ENCODE measurements around the gene VPS45.

VPS45 gene

GRCh38 chr1:150149271-150150132 lies 81.9 kb downstream of the VPS45 start, which contains the start of gene PLEKHO1:
Gene PLEKHO1 (plus strand): TSS chr1:150149916. CDS start chr1:150150258, 342 bp downstream.
- peak within 1 kb of the TSS; percentile 95 to 97 for H3K4me3 Mint-ChIP-seq
- peak within 1 kb of the TSS; percentile 97 for H3K27ac Mint-ChIP-seq
- peaks cover 31% of the 10 kb centered on the region for H3K36me3 Mint-ChIP-seq (ENCODE audit: insufficient read depth)
- ATAC-seq (replicated peaks) (peak; percentile 72), DNase-seq (peak; percentile 57 to 63 (median 63))
- no peaks in the 10 kb centered on the region for H3K27me3 Mint-ChIP-seq
- H3K4me1 Mint-ChIP-seq (ENCODE audit: low read depth in 2 of 2): peaks cover 33 to 42% of the 10 kb centered on the region in 2 donors
- H3K9me3 Mint-ChIP-seq: no peaks in the 10 kb centered on the region

- H3K9me3 Mint-ChIP-seq: no peaks in the 10 kb centered on the region
- H3K27ac Mint-ChIP-seq: peak overlapping the region; percentile 97
- ATAC-seq (replicated peaks) (no peak), DNase-seq (no peak)
- no peaks in the 10 kb centered on the region for H3K27me3 Mint-ChIP-seq
- H3K4me3 Mint-ChIP-seq: peak overlapping the region; percentile 95 to 97
- peaks cover 31 to 48% of the 10 kb centered on the region in 2 donors for H3K4me1 Mint-ChIP-seq (ENCODE audit: low read depth in 2 of 2)
- peaks cover 38% of the 10 kb centered on the region for H3K36me3 Mint-ChIP-seq (ENCODE audit: insufficient read depth)
Observed at GRCh38 chr1:150150133-150151021, 82.8 kb downstream of the VPS45 start.

- peak; percentile 74 for ATAC-seq (replicated peaks)
- no peaks in the 10 kb centered on the region for H3K27me3 Mint-ChIP-seq
- peaks cover 31 to 48% of the 10 kb centered on the region in 2 donors for H3K4me1 Mint-ChIP-seq (ENCODE audit: low read depth in 2 of 2)
- peaks cover 48% of the 10 kb centered on the region for H3K36me3 Mint-ChIP-seq (ENCODE audit: insufficient read depth)
- H3K4me3 Mint-ChIP-seq: peak overlapping the region; percentile 95 to 97
- DNase-seq: peak; percentile 65 to 71 (median 67)
- peak overlapping the region; percentile 97 for H3K27ac Mint-ChIP-seq
- no peaks in the 10 kb centered on the region for H3K9me3 Mint-ChIP-seq
Observed at GRCh38 chr1:150151291-150152181, 84.0 kb downstream of the VPS45 start.

GRCh38 chr1:150152182-150152536 lies 84.6 kb downstream of the VPS45 start:
- ATAC-seq (replicated peaks): no peak
- H3K27me3 Mint-ChIP-seq: no peaks in the 10 kb centered on the region
- H3K4me1 Mint-ChIP-seq (ENCODE audit: low read depth in 2 of 2): peaks cover 28 to 42% of the 10 kb centered on the region in 2 donors

GRCh38 chr1:150152772-150153456 lies 85.3 kb downstream of the VPS45 start:
- DNase-seq (no peak), ATAC-seq (replicated peaks) (no peak)
- Mint-ChIP-seq H3K27me3 (no peaks in the 10 kb centered on the region), H3K4me1 (ENCODE audit: low read depth in 2 of 2) (peaks cover 28 to 43% of the 10 kb centered on the region in 2 donors), H3K4me3 (no peak overlapping the region), H3K27ac (peak overlapping the region; percentile 63 to 90), H3K9me3 (no peaks in the 10 kb centered on the region), H3K36me3 (ENCODE audit: insufficient read depth) (peaks cover 59% of the 10 kb centered on the region)

More at GRCh38 chr1:150152182-150152536, 84.6 kb downstream of the VPS45 start:
- no peaks in the 10 kb centered on the region for H3K9me3 Mint-ChIP-seq
- DNase-seq: no peak
- H3K36me3 Mint-ChIP-seq (ENCODE audit: insufficient read depth): peaks cover 53% of the 10 kb centered on the region
- peak overlapping the region; percentile 95 to 97 for H3K4me3 Mint-ChIP-seq
- peak overlapping the region; percentile 97 for H3K27ac Mint-ChIP-seq

- ATAC-seq (replicated peaks): no peak
- no peak for DNase-seq
- Mint-ChIP-seq H3K27ac (peak overlapping the region; percentile 81 to 90), H3K36me3 (ENCODE audit: insufficient read depth) (peaks cover 69% of the 10 kb centered on the region), H3K9me3 (no peaks in the 10 kb centered on the region), H3K4me3 (no peak overlapping the region), H3K27me3 (no peaks in the 10 kb centered on the region), H3K4me1 (ENCODE audit: low read depth in 2 of 2) (peaks cover 24 to 41% of the 10 kb centered on the region in 2 donors)
Observed at GRCh38 chr1:150154143-150154542, 86.6 kb downstream of the VPS45 start.

- H3K27ac Mint-ChIP-seq: peak overlapping the region; percentile 22 to 50
- H3K36me3 Mint-ChIP-seq (ENCODE audit: insufficient read depth): peaks cover 81% of the 10 kb centered on the region
- ATAC-seq (replicated peaks) (no peak), DNase-seq (no peak)
- no peak overlapping the region for H3K4me3 Mint-ChIP-seq
- H3K4me1 Mint-ChIP-seq (ENCODE audit: low read depth in 2 of 2): peaks cover 28 to 47% of the 10 kb centered on the region in 2 donors
- H3K9me3 Mint-ChIP-seq: no peaks in the 10 kb centered on the region
- no peaks in the 10 kb centered on the region for H3K27me3 Mint-ChIP-seq
Observed at GRCh38 chr1:150155413-150156071, 88.0 kb downstream of the VPS45 start.

GRCh38 chr1:150156868-150157603 lies 89.5 kb downstream of the VPS45 start:
- Mint-ChIP-seq H3K4me3 (no peak overlapping the region), H3K9me3 (no peaks in the 10 kb centered on the region), H3K27me3 (no peaks in the 10 kb centered on the region), H3K4me1 (ENCODE audit: low read depth in 2 of 2) (peaks cover 28 to 47% of the 10 kb centered on the region in 2 donors), H3K36me3 (ENCODE audit: insufficient read depth) (peaks cover 69% of the 10 kb centered on the region), H3K27ac (no peak overlapping the region)
- DNase-seq (no peak), ATAC-seq (replicated peaks) (no peak)

- peak; percentile 15 for ATAC-seq (replicated peaks)
- DNase-seq: no peak
- Mint-ChIP-seq H3K27me3 (no peaks in the 10 kb centered on the region), H3K36me3 (ENCODE audit: insufficient read depth) (peaks cover 53% of the 10 kb centered on the region), H3K4me1 (ENCODE audit: low read depth in 2 of 2) (peaks cover 28 to 32% of the 10 kb centered on the region in 2 donors), H3K9me3 (no peaks in the 10 kb centered on the region), H3K27ac (peak overlapping the region; percentile 75 to 82), H3K4me3 (peak overlapping the region; percentile 6 to 9)
Observed at GRCh38 chr1:150159550-150159949, 92.0 kb downstream of the VPS45 start.

- Mint-ChIP-seq H3K27me3 (no peaks in the 10 kb centered on the region), H3K4me3 (no peak overlapping the region), H3K9me3 (no peaks in the 10 kb centered on the region), H3K36me3 (ENCODE audit: insufficient read depth) (peaks cover 40% of the 10 kb centered on the region), H3K27ac (peak overlapping the region; percentile 75 to 82), H3K4me1 (ENCODE audit: low read depth in 2 of 2) (peaks cover 27 to 28% of the 10 kb centered on the region in 2 donors)
- no peak for DNase-seq
- ATAC-seq (replicated peaks): no peak
Observed at GRCh38 chr1:150160964-150161621, 93.5 kb downstream of the VPS45 start.
